Body of pancreas (tissue), 4 donors: ENCODE measurements around the gene SCGB2A2. TPM values are rescaled to one million over a fixed set of nuclear protein-coding genes. Genes with fewer than 3 reads are reported as not detected.

Experiments
- ATAC-seq: fragments of 150-250 bp; one replicate; pipeline ENCODE4 v1.9.1; 2016
- DNase-seq, 4 donors: peaks; one replicate each; pipeline ENCODE4 v3.0.0-alpha.2; 2019
- H3K27ac ChIP-seq, 4 donors: fragments of 200-600 bp; sonication (generic); 1 replicate in 3 of 4; 2 replicates in 1 of 4; pipeline versions ENCODE4 v1.5.1 to v1.6.1; 2016 to 2019; ENCODE audit warnings: mild to moderate bottlenecking in 1 of 4, mixed read lengths in 1 of 4, moderate library complexity in 1 of 4
- H3K27me3 ChIP-seq, 2 donors: fragments of 200-600 bp; sonication (generic); one replicate each; pipeline ENCODE4 v1.6.0; 2016; ENCODE audit warnings: mild to moderate bottlenecking in 1 of 2
- H3K36me3 ChIP-seq, 2 donors: fragments of 200-600 bp; sonication (generic); replicated peaks in 1 of 2; 2 replicates each; pipeline ENCODE4 v1.5.1; 2016; ENCODE audit warnings: low read depth in 2 of 2; ENCODE audit not compliant: insufficient read depth in 1 of 2
- H3K4me1 ChIP-seq: fragments of 200-600 bp; sonication (generic); one replicate; pipeline ENCODE4 v1.6.0; 2016
- H3K4me3 ChIP-seq, 2 donors: fragments of 200-600 bp; sonication (generic); 1 replicate in 1 of 2; 2 replicates in 1 of 2; pipeline ENCODE4 v1.5.1; 2016 to 2019
- H3K9me3 ChIP-seq, 3 donors: fragments of 200-600 bp; sonication (generic); 1 replicate in 2 of 3; 2 replicates in 1 of 3; pipeline ENCODE4 v1.5.1; 2016
- POLR2A ChIP-seq, 3 donors: fragments of 450-650 bp; IDR thresholded peaks; one replicate each; pipeline ENCODE4 v1.6.1; 2016; ENCODE audit warnings: antibody characterized with exemption in 3 of 3, mild to moderate bottlenecking in 2 of 3
- WGBS, 2 donors: methylation state at CpG; one replicate each; pipeline ENCODE4 v1.1.5; 2017; 5-methylcytosine and 5-hydroxymethylcytosine counted together
- intact Hi-C: fragments of 100-400 bp; cut with DNase I; formaldehyde crosslinking; loops from one replicate; pipeline ENCODE4 v1.15.1; 2023
- total RNA-seq, 2 donors: library from RNA; depleted of rRNA; stranded (reverse); fragments of >200 nt; gene quantifications; one replicate each; pipeline ENCODE4 v1.1.0, GENCODE V29; 2016
- TF ChIP-seq, protein P1 (sequence below), 7 experiments: fragments of 450-650 bp in 4 of 7; fragments of 200-600 bp in 3 of 7; sonication (generic) in 3 of 7; IDR thresholded peaks; one replicate each; pipeline ENCODE4 v1.5.1; 2016 to 2019; ENCODE audit warnings: antibody characterized with exemption in 7 of 7

Gene SCGB2A2
- not detected for total RNA-seq

DNA sequence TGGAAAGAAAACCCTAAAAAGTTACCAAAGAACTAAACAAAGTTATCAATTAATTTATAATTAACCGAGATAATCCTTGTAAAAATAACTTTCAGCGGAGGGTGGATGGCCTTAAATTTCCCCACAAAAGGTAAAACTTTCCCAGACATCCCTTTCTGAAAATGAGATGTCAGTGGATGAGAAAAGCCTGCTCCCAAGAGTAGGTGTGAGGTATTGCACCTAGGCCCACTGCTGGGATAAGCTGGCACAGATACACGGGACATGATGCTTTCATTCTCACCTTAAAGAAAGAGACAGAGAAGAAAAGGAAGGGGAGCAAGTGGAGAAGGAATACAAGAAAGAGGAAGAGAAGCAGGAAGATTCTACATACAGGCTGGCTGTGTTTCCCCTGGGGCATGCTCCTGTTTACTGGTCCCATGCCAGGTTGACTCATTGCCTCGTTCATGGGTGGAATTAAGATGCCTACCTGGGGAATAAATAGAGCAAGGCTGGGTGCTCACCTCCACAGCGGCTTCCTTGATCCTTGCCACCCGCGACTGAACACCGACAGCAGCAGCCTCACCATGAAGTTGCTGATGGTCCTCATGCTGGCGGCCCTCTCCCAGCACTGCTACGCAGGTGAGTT, at the start of gene SCGB2A2:
Gene SCGB2A2, plus strand, starts transcription at position 505 of the 625 bp plus-strand sequence. Its CDS starts 59 bp downstream, at position 564.
- WGBS, 2 donors, result 51 to 54% methylated on average over 10 of the region's 10 CpGs
- H3K9me3 ChIP-seq, result no peaks in the 10 kb centered on the region
- no peaks in the 10 kb centered on the region for H3K27me3 ChIP-seq
- H3K4me1 ChIP-seq, result no peaks in the 10 kb centered on the region
- TF ChIP-seq POLR2A (IDR thresholded peaks at IDR 0.05), result no peak
- TF ChIP-seq, protein P1, sequence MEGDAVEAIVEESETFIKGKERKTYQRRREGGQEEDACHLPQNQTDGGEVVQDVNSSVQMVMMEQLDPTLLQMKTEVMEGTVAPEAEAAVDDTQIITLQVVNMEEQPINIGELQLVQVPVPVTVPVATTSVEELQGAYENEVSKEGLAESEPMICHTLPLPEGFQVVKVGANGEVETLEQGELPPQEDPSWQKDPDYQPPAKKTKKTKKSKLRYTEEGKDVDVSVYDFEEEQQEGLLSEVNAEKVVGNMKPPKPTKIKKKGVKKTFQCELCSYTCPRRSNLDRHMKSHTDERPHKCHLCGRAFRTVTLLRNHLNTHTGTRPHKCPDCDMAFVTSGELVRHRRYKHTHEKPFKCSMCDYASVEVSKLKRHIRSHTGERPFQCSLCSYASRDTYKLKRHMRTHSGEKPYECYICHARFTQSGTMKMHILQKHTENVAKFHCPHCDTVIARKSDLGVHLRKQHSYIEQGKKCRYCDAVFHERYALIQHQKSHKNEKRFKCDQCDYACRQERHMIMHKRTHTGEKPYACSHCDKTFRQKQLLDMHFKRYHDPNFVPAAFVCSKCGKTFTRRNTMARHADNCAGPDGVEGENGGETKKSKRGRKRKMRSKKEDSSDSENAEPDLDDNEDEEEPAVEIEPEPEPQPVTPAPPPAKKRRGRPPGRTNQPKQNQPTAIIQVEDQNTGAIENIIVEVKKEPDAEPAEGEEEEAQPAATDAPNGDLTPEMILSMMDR (IDR thresholded peaks at IDR 0.05), result peak in 6 of 7 experiments; percentile 13 to 49 (median 44)
- H3K27ac ChIP-seq, result no peak within 1 kb of the TSS
- DNase-seq (peak in 3 of 4 donors; percentile 12 to 31 (median 14)), ATAC-seq (no peak)
- no peaks in the 10 kb centered on the region for H3K36me3 ChIP-seq
- no peak within 1 kb of the TSS for H3K4me3 ChIP-seq
- intact Hi-C loops, result no loop called here

DNA sequence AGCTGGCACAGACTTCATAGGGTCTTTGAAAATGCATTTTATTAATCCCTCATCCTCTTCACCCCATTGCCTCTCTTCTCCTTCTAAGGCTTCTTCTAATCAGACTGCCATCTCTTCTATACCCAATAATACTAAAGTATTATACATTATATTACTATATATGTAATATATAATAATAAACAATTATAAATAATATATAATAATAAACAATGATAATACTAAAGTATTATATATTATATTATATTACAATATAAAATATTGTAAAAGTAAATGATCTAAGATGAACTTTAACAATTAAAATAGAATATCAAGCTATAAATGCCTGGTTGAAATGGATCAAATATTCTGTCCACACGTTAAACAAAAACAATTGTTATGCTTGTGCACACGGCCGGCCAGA, 48.5 kb upstream of the SCGB2A2 start:
- WGBS, 2 donors, result 74 to 85% methylated on average over 3 of the region's 3 CpGs
- Histone ChIP-seq H3K27me3 (no peaks in the 10 kb centered on the region), H3K27ac (no peak overlapping the region), H3K36me3 (no peaks in the 10 kb centered on the region), H3K4me3 (no peak overlapping the region), H3K4me1 (no peaks in the 10 kb centered on the region), H3K9me3 (peaks cover 0 to 20% (median 0%) of the 10 kb centered on the region in 3 donors)
- ATAC-seq (no peak), DNase-seq (no peak)
- intact Hi-C loops, result no loop called here
- no peak for TF ChIP-seq POLR2A (IDR thresholded peaks at IDR 0.05)

DNA sequence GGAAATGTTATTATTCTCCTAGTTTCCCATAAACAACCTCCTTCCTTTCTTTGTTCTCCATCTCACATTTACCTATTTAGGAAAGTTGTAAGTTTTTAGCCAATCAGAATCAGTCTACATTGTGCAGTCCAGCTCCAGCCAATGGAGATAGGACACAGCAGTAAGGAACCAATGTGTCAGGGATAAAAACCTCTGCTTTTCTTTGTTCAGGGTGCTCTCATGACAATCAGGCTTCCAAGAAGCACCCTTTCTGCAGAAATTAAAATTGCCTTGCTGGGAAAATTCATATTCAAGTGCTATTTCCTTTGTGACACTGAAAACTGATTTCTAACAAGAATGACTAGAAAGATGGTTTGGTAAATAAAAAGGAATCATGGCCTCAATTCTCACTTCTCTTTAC, 46.9 kb upstream of the SCGB2A2 start:
- TF ChIP-seq, protein P1 (IDR thresholded peaks at IDR 0.05), result no peak
- TF ChIP-seq POLR2A (IDR thresholded peaks at IDR 0.05), result no peak
- Histone ChIP-seq H3K4me1 (no peaks in the 10 kb centered on the region), H3K27me3 (no peaks in the 10 kb centered on the region), H3K27ac (no peak overlapping the region), H3K36me3 (no peaks in the 10 kb centered on the region), H3K9me3 (peaks cover 0 to 20% (median 0%) of the 10 kb centered on the region in 3 donors), H3K4me3 (no peak overlapping the region)
- intact Hi-C loops, result no loop called here
- ATAC-seq (no peak), DNase-seq (no peak)

DNA sequence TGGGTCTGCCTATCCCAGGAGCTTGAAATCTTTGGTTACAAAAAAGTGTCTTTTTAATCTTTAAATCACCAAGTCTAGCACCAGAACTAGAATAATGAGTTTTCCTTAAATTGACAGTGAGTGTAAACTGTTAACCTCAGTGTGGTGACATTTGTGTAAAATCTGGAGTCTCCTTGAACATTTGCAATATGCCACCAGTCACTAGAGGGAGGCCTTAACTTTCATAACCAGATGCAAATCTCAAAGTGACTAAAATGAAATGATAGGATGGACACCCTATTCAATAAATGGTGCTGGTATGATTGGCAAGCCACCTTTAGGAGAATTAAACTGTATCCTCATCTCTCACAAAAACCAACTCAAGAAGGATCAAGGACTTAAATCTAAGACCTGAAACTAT, 36.2 kb upstream of the SCGB2A2 start:
- Histone ChIP-seq H3K27ac (no peak overlapping the region), H3K4me1 (no peaks in the 10 kb centered on the region), H3K9me3 (no peaks in the 10 kb centered on the region), H3K36me3 (no peaks in the 10 kb centered on the region), H3K27me3 (no peaks in the 10 kb centered on the region), H3K4me3 (no peak overlapping the region)
- ATAC-seq (no peak), DNase-seq (no peak)
- intact Hi-C loops, result no loop called here
- no peak for TF ChIP-seq POLR2A (IDR thresholded peaks at IDR 0.05)
- TF ChIP-seq, protein P1 (IDR thresholded peaks at IDR 0.05), result peak in 1 of 7 experiments; percentile 6

DNA sequence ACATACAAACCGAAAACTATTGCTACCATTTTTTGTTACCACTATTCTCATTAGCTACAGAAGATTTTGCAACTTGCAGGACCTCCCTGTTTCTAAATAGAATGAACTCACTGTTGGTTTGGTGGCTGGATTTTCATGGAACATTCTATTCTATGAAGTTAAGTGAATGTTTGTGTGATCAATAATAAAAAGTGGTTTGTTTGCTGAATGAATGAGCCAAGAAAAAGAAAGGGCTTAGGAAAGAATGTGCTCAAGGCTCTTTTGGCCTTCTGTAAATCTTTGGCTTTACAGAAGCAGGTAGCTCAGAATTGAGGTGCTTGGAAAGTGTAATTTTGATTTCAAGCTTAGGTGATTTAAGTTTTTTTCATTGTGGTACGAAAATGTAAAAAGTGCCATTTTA, 33.8 kb upstream of the SCGB2A2 start:
- no peaks in the 10 kb centered on the region for H3K27me3 ChIP-seq
- no peak for ATAC-seq
- 52 to 55% methylated on average over 2 of the region's 2 CpGs for WGBS, 2 donors
- no peaks in the 10 kb centered on the region for H3K9me3 ChIP-seq
- no peak for DNase-seq
- TF ChIP-seq POLR2A (IDR thresholded peaks at IDR 0.05), result no peak
- TF ChIP-seq, protein P1 (IDR thresholded peaks at IDR 0.05), result no peak
- intact Hi-C loops, result no loop called here
- no peaks in the 10 kb centered on the region for H3K4me1 ChIP-seq
- no peak overlapping the region for H3K4me3 ChIP-seq
- no peak overlapping the region for H3K27ac ChIP-seq
- no peaks in the 10 kb centered on the region for H3K36me3 ChIP-seq
